ENCODE measurements around the gene PGAP6. TPM values are rescaled to one million over a fixed set of nuclear protein-coding genes. Genes with fewer than 3 reads are reported as not detected.
"Not testable (repeated sequence)": the region's sequence is repeated elsewhere in the genome, so short reads cannot be mapped to it uniquely, and the experiment has no call there.

PGAP6 gene
- total RNA-seq, 1 donor from 2014 or later: 133 TPM

- Mint-ChIP-seq H3K9me3 (ENCODE audit: unreplicated experiment) (no peaks in the 10 kb centered on the region), H3K4me1 (ENCODE audit: unreplicated experiment) (peaks cover 14% of the 10 kb centered on the region), H3K27me3 (ENCODE audit: unreplicated experiment) (peaks cover 14% of the 10 kb centered on the region), H3K27ac (ENCODE audit: unreplicated experiment) (no peak overlapping the region), H3K4me3 (ENCODE audit: unreplicated experiment) (no peak overlapping the region), H3K36me3 (ENCODE audit: low read depth, unreplicated experiment) (no peaks in the 10 kb centered on the region)
- TF ChIP-seq CTCF (IDR thresholded peaks at IDR 0.05; ENCODE audit: unreplicated experiment): no peak
- no peak for DNase-seq (ENCODE audit: low spot score)
These were observed 3.0 kb downstream of the PGAP6 start for GRCh38 chr16:378821-379182.

- not testable (repeated sequence) for H3K9me3 Mint-ChIP-seq (ENCODE audit: unreplicated experiment); H3K27ac Mint-ChIP-seq (ENCODE audit: unreplicated experiment); H3K4me3 Mint-ChIP-seq (ENCODE audit: unreplicated experiment); H3K36me3 Mint-ChIP-seq (ENCODE audit: low read depth, unreplicated experiment); H3K4me1 Mint-ChIP-seq (ENCODE audit: unreplicated experiment); DNase-seq (ENCODE audit: low spot score)
- peaks cover 16% of the 10 kb centered on the region for H3K27me3 Mint-ChIP-seq (ENCODE audit: unreplicated experiment)
These were observed 3.5 kb downstream of the PGAP6 start for GRCh38 chr16:378113-378820.

- H3K4me1 Mint-ChIP-seq (ENCODE audit: unreplicated experiment): peaks cover 3% of the 10 kb centered on the region
These were observed 4.3 kb downstream of the PGAP6 start for GRCh38 chr16:377419-377951.

GRCh38 chr16:376817-377418, 4.9 kb downstream of the PGAP6 start:
- Mint-ChIP-seq H3K36me3 (ENCODE audit: low read depth, unreplicated experiment) (peaks cover 7% of the 10 kb centered on the region), H3K27me3 (ENCODE audit: unreplicated experiment) (peaks cover 6% of the 10 kb centered on the region), H3K4me1 (ENCODE audit: unreplicated experiment) (peaks cover 3% of the 10 kb centered on the region), H3K4me3 (ENCODE audit: unreplicated experiment) (no peak overlapping the region), H3K27ac (ENCODE audit: unreplicated experiment) (no peak overlapping the region), H3K9me3 (ENCODE audit: unreplicated experiment) (no peaks in the 10 kb centered on the region)
- DNase-seq (ENCODE audit: low spot score): no peak
- TF ChIP-seq CTCF (IDR thresholded peaks at IDR 0.05; ENCODE audit: unreplicated experiment): no peak

More at GRCh38 chr16:377419-377951, 4.3 kb downstream of the PGAP6 start:
- TF ChIP-seq CTCF (IDR thresholded peaks at IDR 0.05; ENCODE audit: unreplicated experiment): no peak
- DNase-seq (ENCODE audit: low spot score): no peak
- no peak overlapping the region for H3K27ac Mint-ChIP-seq (ENCODE audit: unreplicated experiment)
- peaks cover 8% of the 10 kb centered on the region for H3K27me3 Mint-ChIP-seq (ENCODE audit: unreplicated experiment)
- no peaks in the 10 kb centered on the region for H3K9me3 Mint-ChIP-seq (ENCODE audit: unreplicated experiment)
- H3K36me3 Mint-ChIP-seq (ENCODE audit: low read depth, unreplicated experiment): peaks cover 4% of the 10 kb centered on the region
- no peak overlapping the region for H3K4me3 Mint-ChIP-seq (ENCODE audit: unreplicated experiment)

GRCh38 chr16:375927-376816, 5.6 kb downstream of the PGAP6 start:
- Mint-ChIP-seq H3K27ac (ENCODE audit: unreplicated experiment) (no peak overlapping the region), H3K9me3 (ENCODE audit: unreplicated experiment) (no peaks in the 10 kb centered on the region), H3K27me3 (ENCODE audit: unreplicated experiment) (peaks cover 6% of the 10 kb centered on the region), H3K4me1 (ENCODE audit: unreplicated experiment) (peaks cover 3% of the 10 kb centered on the region), H3K4me3 (ENCODE audit: unreplicated experiment) (no peak overlapping the region), H3K36me3 (ENCODE audit: low read depth, unreplicated experiment) (peaks cover 8% of the 10 kb centered on the region)
- TF ChIP-seq CTCF (IDR thresholded peaks at IDR 0.05; ENCODE audit: unreplicated experiment): no peak
- DNase-seq (ENCODE audit: low spot score): no peak
